Skeletal muscle satellite cell (primary cell): ENCODE results near the gene LCE3A. TPM values are rescaled to one million over a fixed set of nuclear protein-coding genes. Genes with fewer than 3 reads are reported as not detected.
"Not testable (repeated sequence)": the region's sequence is repeated elsewhere in the genome, so short reads cannot be mapped to it uniquely, and the experiment has no call there.

Experiments
- H3K27me3 ChIP-seq: 2 replicates; pipeline ENCODE4 v1.7.0; 2013; ENCODE audit warnings: low read length; ENCODE audit not compliant: control insufficient read depth, insufficient read depth
- H3K36me3 ChIP-seq: 2 replicates; pipeline ENCODE4 v1.7.0; 2013; ENCODE audit warnings: mild to moderate bottlenecking, control low read depth, low read length; ENCODE audit not compliant: insufficient read depth
- H3K4me1 ChIP-seq: 2 replicates; pipeline ENCODE4 v1.7.0; 2013; ENCODE audit warnings: low read length; ENCODE audit not compliant: control insufficient read depth, insufficient read depth
- H3K4me2 ChIP-seq: 2 replicates; pipeline ENCODE4 v1.7.0; 2013; ENCODE audit warnings: mild to moderate bottlenecking, low read length
- H3K4me3 ChIP-seq: 2 replicates; pipeline ENCODE4 v1.7.0; 2013; ENCODE audit warnings: low read length
- H3K9ac ChIP-seq: 2 replicates; pipeline ENCODE4 v1.7.0; 2013; ENCODE audit warnings: mild to moderate bottlenecking, low read depth, low read length, moderate library complexity
- H3K9me3 ChIP-seq: replicated peaks from 2 replicates; pipeline ENCODE4 v1.7.0; 2013; ENCODE audit warnings: mild to moderate bottlenecking, control low read depth, low read length
- total RNA-seq: library from RNA; depleted of rRNA; stranded (reverse); fragments of >200 nt; gene quantifications from 2 replicates; pipeline ENCODE4 v1.2.3, GENCODE V29; 2012; rRNA removed

The LCE3A gene, protein sequence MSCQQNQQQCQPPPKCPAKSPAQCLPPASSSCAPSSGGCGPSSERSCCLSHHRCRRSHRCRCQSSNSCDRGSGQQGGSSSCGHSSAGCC
- total RNA-seq = not detected in 2 replicates

DNA sequence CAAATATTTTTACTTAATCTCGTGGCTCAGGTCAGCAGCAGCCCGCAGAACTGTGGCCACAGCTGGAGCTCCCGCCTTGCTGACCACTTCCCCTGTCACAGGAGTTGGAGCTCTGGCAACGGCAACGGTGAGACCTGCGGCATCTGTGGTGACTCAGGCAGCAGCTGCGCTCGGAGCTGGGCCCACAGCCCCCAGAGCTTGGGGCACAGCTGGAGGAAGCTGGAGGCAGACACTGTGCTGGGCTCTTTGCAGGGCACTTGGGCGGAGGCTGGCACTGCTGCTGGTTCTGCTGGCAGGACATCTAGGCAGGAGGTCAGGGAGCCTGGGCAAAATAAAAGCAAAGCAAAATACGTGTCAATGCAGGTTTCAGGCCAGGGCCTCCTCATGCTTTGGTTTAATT, at the start of gene LCE3A:
LCE3A (minus strand) TSS at position 301 of the 400 bp plus-strand sequence; CDS start at position 301, 0 bp downstream.
- Histone ChIP-seq H3K4me1 (peaks cover 10% of the 10 kb centered on the region), H3K9ac (no peak within 1 kb of the TSS), H3K4me2 (peak within 1 kb of the TSS; percentile 44), H3K27me3 (no peaks in the 10 kb centered on the region), H3K4me3 (peak within 1 kb of the TSS; percentile 12), H3K36me3 (no peaks in the 10 kb centered on the region), H3K9me3 (peaks cover 9% of the 10 kb centered on the region)

GRCh38 chr1:152667648-152668047, 44.7 kb upstream of the LCE3A start:
- Histone ChIP-seq H3K36me3 (no peaks in the 10 kb centered on the region), H3K27me3 (peaks cover 8% of the 10 kb centered on the region), H3K4me2 (no peak overlapping the region), H3K4me3 (no peak overlapping the region), H3K9me3 (no peaks in the 10 kb centered on the region), H3K9ac (no peak overlapping the region), H3K4me1 (no peaks in the 10 kb centered on the region)

- not testable (repeated sequence) for H3K36me3 ChIP-seq, H3K4me2 ChIP-seq, H3K9ac ChIP-seq, H3K9me3 ChIP-seq, H3K4me1 ChIP-seq, H3K27me3 ChIP-seq, H3K4me3 ChIP-seq
Measured at GRCh38 chr1:152666171-152666570, 43.3 kb upstream of the LCE3A start.

GRCh38 chr1:152663098-152663497, 40.2 kb upstream of the LCE3A start, which contains the start of gene LCE2D:
Gene LCE2D, plus strand, starts transcription at chr1:152663380. Its CDS starts 726 bp downstream, at chr1:152664106.
- Histone ChIP-seq H3K27me3 (peaks cover 17% of the 10 kb centered on the region), H3K9ac (no peak within 1 kb of the TSS), H3K4me2 (no peak within 1 kb of the TSS), H3K36me3 (no peaks in the 10 kb centered on the region), H3K4me1 (no peaks in the 10 kb centered on the region), H3K9me3 (no peaks in the 10 kb centered on the region), H3K4me3 (no peak within 1 kb of the TSS)

DNA sequence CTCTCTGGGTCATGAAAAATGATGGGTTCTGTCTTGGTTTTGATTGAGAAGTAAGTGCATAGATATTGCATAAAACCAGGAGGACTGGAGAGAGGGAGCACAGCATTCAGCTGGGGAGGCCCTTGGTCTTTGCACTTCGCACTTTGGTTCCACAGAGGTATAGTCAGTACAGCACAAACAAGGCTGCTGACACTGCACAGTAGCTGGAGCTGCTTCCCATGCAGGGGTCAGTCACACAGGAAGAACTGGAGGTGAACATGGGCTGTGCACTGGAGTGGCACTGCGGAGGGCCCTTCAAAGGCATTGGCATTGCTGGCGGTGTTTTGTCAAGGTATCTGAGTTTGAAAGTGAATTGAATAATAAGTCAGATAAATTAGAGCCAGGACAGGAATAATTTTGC, 35.7 kb upstream of the LCE3A start:
- Histone ChIP-seq H3K36me3 (no peaks in the 10 kb centered on the region), H3K27me3 (peaks cover 16% of the 10 kb centered on the region), H3K9ac (no peak overlapping the region), H3K4me2 (no peak overlapping the region), H3K4me1 (no peaks in the 10 kb centered on the region), H3K4me3 (no peak overlapping the region), H3K9me3 (no peaks in the 10 kb centered on the region)

DNA sequence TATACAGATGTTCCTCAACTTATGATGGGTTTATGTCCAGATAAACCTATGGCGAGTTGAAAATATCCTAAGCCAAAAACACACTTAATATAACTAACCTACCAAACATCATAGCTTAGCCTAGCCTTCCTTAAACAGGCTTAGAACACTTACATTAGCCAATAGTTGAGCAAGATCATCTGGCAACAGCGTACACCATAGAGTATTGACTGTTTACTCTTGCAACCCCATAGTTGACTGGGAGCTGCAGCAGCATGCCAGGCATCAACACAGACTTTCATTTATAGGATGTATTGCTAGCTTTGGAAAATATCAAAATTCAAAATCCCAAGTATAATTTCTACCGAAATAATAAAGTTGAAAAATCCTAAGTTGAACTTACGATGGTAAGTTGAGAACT, 34.8 kb upstream of the LCE3A start:
- Histone ChIP-seq H3K4me3 (no peak overlapping the region), H3K27me3 (peaks cover 8% of the 10 kb centered on the region), H3K4me1 (no peaks in the 10 kb centered on the region), H3K9ac (no peak overlapping the region), H3K9me3 (no peaks in the 10 kb centered on the region), H3K36me3 (no peaks in the 10 kb centered on the region), H3K4me2 (no peak overlapping the region)

DNA sequence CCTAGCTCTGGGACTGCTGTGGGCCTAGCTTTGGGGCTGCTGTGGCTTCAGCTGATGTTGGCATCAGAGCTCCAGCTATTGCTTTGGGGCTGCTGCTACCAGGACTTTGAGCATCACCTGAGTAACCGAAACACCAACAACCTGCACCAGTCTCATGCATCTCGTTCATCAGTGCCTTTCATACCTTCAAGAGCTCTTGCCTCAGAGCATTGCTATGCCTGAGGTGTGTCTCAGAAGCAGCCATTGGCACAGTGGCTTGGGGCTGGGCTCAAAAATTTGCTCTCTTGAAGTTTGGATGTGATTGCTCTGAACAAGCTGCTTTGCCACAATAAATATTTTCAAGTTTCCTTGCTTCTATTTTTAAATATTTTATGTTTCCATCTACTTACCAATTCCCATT, 33.6 kb upstream of the LCE3A start:
- no peak overlapping the region for H3K9ac ChIP-seq
- H3K4me1 ChIP-seq = no peaks in the 10 kb centered on the region
- H3K36me3 ChIP-seq = no peaks in the 10 kb centered on the region
- H3K9me3 ChIP-seq = no peaks in the 10 kb centered on the region
- H3K4me2 ChIP-seq = no peak overlapping the region
- H3K4me3 ChIP-seq = no peak overlapping the region
- peaks cover 12% of the 10 kb centered on the region for H3K27me3 ChIP-seq

GRCh38 chr1:152654110-152654509, 31.2 kb upstream of the LCE3A start:
- Histone ChIP-seq H3K36me3 (no peaks in the 10 kb centered on the region), H3K4me3 (no peak overlapping the region), H3K9me3 (no peaks in the 10 kb centered on the region), H3K4me2 (no peak overlapping the region), H3K27me3 (peaks cover 18% of the 10 kb centered on the region), H3K4me1 (no peaks in the 10 kb centered on the region), H3K9ac (no peak overlapping the region)

DNA sequence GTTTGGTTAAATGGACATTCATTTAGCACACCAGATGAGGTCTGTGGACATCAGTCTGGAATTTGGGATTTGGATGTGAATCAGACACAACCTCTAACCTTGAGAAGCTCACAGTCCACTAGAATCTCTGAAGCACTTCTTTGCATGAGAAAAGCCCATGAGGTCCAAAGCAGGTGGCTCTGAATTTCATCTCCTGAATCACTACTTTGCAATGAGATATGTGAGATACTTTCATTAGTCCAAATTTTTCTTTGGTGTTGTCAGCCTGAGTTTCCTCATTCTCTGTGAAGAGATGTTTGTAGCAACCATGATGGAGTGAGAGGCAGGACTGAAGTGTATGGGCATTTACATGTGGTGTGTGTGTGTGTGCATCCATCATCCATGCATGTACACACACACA, 23.8 kb upstream of the LCE3A start:
- Histone ChIP-seq H3K9ac (no peak overlapping the region), H3K9me3 (no peaks in the 10 kb centered on the region), H3K4me1 (no peaks in the 10 kb centered on the region)

GRCh38 chr1:152645146-152645545, 22.2 kb upstream of the LCE3A start:
- Histone ChIP-seq H3K36me3 (no peaks in the 10 kb centered on the region), H3K9ac (no peak overlapping the region), H3K4me2 (no peak overlapping the region), H3K27me3 (peaks cover 3% of the 10 kb centered on the region), H3K9me3 (no peaks in the 10 kb centered on the region), H3K4me1 (no peaks in the 10 kb centered on the region), H3K4me3 (no peak overlapping the region)

More for the DNA sequence above, 23.8 kb upstream of the LCE3A start:
- Histone ChIP-seq H3K4me3 (no peak overlapping the region), H3K36me3 (no peaks in the 10 kb centered on the region), H3K27me3 (peaks cover 16% of the 10 kb centered on the region), H3K4me2 (no peak overlapping the region)

DNA sequence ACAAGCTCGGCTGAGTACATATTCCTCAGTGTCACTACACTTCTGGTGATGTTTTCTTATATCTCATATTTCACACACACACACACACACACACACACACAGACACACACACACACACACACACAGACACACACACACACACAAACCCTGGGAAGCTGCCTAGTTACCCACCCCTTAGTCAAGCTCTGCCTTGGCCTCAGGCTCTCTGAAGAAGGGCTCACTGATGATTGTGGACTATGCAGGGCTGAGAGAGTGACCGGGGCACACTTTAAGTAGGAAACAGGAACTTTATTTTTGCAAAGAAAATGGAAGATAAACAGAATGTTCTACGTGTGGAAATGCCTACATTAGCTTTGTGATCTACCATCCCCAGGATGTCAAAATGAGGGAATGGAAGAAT, 21.0 kb upstream of the LCE3A start:
- Histone ChIP-seq H3K9ac (no peak overlapping the region), H3K36me3 (no peaks in the 10 kb centered on the region), H3K4me3 (no peak overlapping the region), H3K27me3 (no peaks in the 10 kb centered on the region), H3K9me3 (no peaks in the 10 kb centered on the region), H3K4me2 (no peak overlapping the region), H3K4me1 (no peaks in the 10 kb centered on the region)

DNA sequence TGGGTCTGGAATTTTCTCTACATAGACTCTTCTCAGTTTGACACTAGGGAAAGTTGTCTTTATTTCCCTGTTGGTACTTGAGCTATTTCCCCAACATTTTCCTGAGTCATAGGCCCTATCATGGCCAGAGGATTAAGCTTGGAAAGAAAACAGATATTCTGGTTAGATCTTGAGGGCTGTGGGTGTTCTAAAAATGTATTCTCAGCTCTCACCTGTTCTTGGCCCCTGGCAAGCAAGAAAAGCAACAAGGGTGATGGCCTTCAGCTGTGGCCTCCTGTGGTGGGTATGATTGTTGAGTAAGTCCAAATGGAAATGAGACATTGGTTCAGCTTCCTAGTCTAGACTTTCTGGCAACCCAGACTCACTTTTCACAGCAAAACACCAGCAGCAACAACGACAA, 17.4 kb upstream of the LCE3A start:
- H3K4me3 ChIP-seq = no peak overlapping the region
- H3K9ac ChIP-seq = no peak overlapping the region
- H3K27me3 ChIP-seq = no peaks in the 10 kb centered on the region
- H3K4me2 ChIP-seq = no peak overlapping the region
- no peaks in the 10 kb centered on the region for H3K9me3 ChIP-seq
- no peaks in the 10 kb centered on the region for H3K36me3 ChIP-seq
- H3K4me1 ChIP-seq = no peaks in the 10 kb centered on the region
